ENCODE results near the gene HIVEP3. TPM values are rescaled to one million over a fixed set of nuclear protein-coding genes. Genes with fewer than 3 reads are reported as not detected.
A peak's percentile ranks its signal among the peaks of the same experiment; 100 is the strongest.

HIVEP3 gene
- total RNA-seq, 1 experiment from 2014 or later = 1.2 TPM

GRCh38 chr1:41511239-41511540 is 407.5 kb downstream of the HIVEP3 start:
- no peak for TF ChIP-seq CTCF (IDR thresholded peaks at IDR 0.05; ENCODE audit: unreplicated experiment)
- no peaks in the 10 kb centered on the region for H3K27me3 Mint-ChIP-seq (ENCODE audit: insufficient read depth, unreplicated experiment)
- no peak overlapping the region for H3K27ac Mint-ChIP-seq (ENCODE audit: low read depth, unreplicated experiment)
- DNase-seq (ENCODE audit: unreplicated experiment) = no peak
- intact Hi-C loops (cut with micrococcal nuclease) = no loop called here
- CTCF ChIA-PET = no interaction called here
- H3K9me3 Mint-ChIP-seq (ENCODE audit: unreplicated experiment) = no peaks in the 10 kb centered on the region
- POLR2A ChIA-PET = no interaction called here
- H3K4me1 Mint-ChIP-seq (ENCODE audit: insufficient read depth, unreplicated experiment) = peaks cover 14% of the 10 kb centered on the region
- peaks cover 7% of the 10 kb centered on the region for H3K36me3 Mint-ChIP-seq (ENCODE audit: insufficient read depth, unreplicated experiment)
- BruUV-seq (replicated peaks) = no TSS peak
- H3K4me3 Mint-ChIP-seq (ENCODE audit: unreplicated experiment) = no peak overlapping the region

GRCh38 chr1:41510531-41511238 is 408.0 kb downstream of the HIVEP3 start:
- intact Hi-C loops (cut with micrococcal nuclease) = no loop called here
- no peak for DNase-seq (ENCODE audit: unreplicated experiment)
- ChIA-PET POLR2A (no interaction called here), CTCF (no interaction called here)
- BruUV-seq (replicated peaks) = no TSS peak
- H3K4me3 Mint-ChIP-seq (ENCODE audit: unreplicated experiment) = no peak overlapping the region
- peaks cover 11% of the 10 kb centered on the region for H3K4me1 Mint-ChIP-seq (ENCODE audit: insufficient read depth, unreplicated experiment)
- no peak for TF ChIP-seq CTCF (IDR thresholded peaks at IDR 0.05; ENCODE audit: unreplicated experiment)
- H3K36me3 Mint-ChIP-seq (ENCODE audit: insufficient read depth, unreplicated experiment) = peaks cover 7% of the 10 kb centered on the region
- H3K27ac Mint-ChIP-seq (ENCODE audit: low read depth, unreplicated experiment) = peak overlapping the region; percentile 64
- H3K9me3 Mint-ChIP-seq (ENCODE audit: unreplicated experiment) = no peaks in the 10 kb centered on the region
- no peaks in the 10 kb centered on the region for H3K27me3 Mint-ChIP-seq (ENCODE audit: insufficient read depth, unreplicated experiment)

GRCh38 chr1:41509270-41509671 is 409.5 kb downstream of the HIVEP3 start:
- H3K4me3 Mint-ChIP-seq (ENCODE audit: unreplicated experiment) = no peak overlapping the region
- no peaks in the 10 kb centered on the region for H3K27me3 Mint-ChIP-seq (ENCODE audit: insufficient read depth, unreplicated experiment)
- peaks cover 7% of the 10 kb centered on the region for H3K36me3 Mint-ChIP-seq (ENCODE audit: insufficient read depth, unreplicated experiment)
- intact Hi-C loops (cut with micrococcal nuclease) = no loop called here
- no peak overlapping the region for H3K27ac Mint-ChIP-seq (ENCODE audit: low read depth, unreplicated experiment)
- H3K9me3 Mint-ChIP-seq (ENCODE audit: unreplicated experiment) = no peaks in the 10 kb centered on the region
- TF ChIP-seq CTCF (IDR thresholded peaks at IDR 0.05; ENCODE audit: unreplicated experiment) = no peak
- POLR2A ChIA-PET = no interaction called here
- DNase-seq (ENCODE audit: unreplicated experiment) = no peak
- H3K4me1 Mint-ChIP-seq (ENCODE audit: insufficient read depth, unreplicated experiment) = peaks cover 9% of the 10 kb centered on the region
- BruUV-seq (replicated peaks) = no TSS peak
- CTCF ChIA-PET = no interaction called here

GRCh38 chr1:41508290-41508689 is 410.4 kb downstream of the HIVEP3 start:
- Mint-ChIP-seq H3K36me3 (ENCODE audit: insufficient read depth, unreplicated experiment) (peaks cover 13% of the 10 kb centered on the region), H3K27me3 (ENCODE audit: insufficient read depth, unreplicated experiment) (no peaks in the 10 kb centered on the region), H3K9me3 (ENCODE audit: unreplicated experiment) (no peaks in the 10 kb centered on the region), H3K4me3 (ENCODE audit: unreplicated experiment) (no peak overlapping the region), H3K27ac (ENCODE audit: low read depth, unreplicated experiment) (no peak overlapping the region), H3K4me1 (ENCODE audit: insufficient read depth, unreplicated experiment) (peaks cover 16% of the 10 kb centered on the region)
- TF ChIP-seq CTCF (IDR thresholded peaks at IDR 0.05; ENCODE audit: unreplicated experiment) = no peak
- intact Hi-C loops (cut with micrococcal nuclease) = no loop called here
- BruUV-seq (replicated peaks) = no TSS peak
- no peak for DNase-seq (ENCODE audit: unreplicated experiment)
- CTCF ChIA-PET = interaction anchor here (0.5 to 0.9 kb wide), 2 partner anchors 228 to 249 kb away, joined by 3 to 4 read pairs; no protein-coding TSS in a partner anchor
- POLR2A ChIA-PET = interaction anchor here (0.6 to 0.7 kb wide), 2 partner anchors 12 to 663 kb away, joined by 3 to 4 read pairs; no protein-coding TSS in a partner anchor

Measured in MCF 10A (cell line).